Dermis blood vessel endothelial cell (primary cell): ENCODE results near the gene BRCA2. TPM values are rescaled to one million over a fixed set of nuclear protein-coding genes. Genes with fewer than 3 reads are reported as not detected.
A peak's percentile ranks its signal among the peaks of the same experiment; 100 is the strongest.

Experiments
- DNase-seq: peaks from one replicate; pipeline ENCODE4 v3.0.0; 2010
- total RNA-seq: library from RNA; depleted of rRNA; stranded (reverse); fragments of >200 nt; gene quantifications from 2 replicates; pipeline ENCODE4 v1.2.3, GENCODE V29; 2014

Gene BRCA2
- total RNA-seq, 1 donor from 2014 or later = 4.6 TPM

GRCh38 chr13:32390484-32390883 is 75.2 kb downstream of the BRCA2 start:
- no peak for DNase-seq

- DNase-seq = no peak
Observed at GRCh38 chr13:32391101-32391619, 75.9 kb downstream of the BRCA2 start.

DNA sequence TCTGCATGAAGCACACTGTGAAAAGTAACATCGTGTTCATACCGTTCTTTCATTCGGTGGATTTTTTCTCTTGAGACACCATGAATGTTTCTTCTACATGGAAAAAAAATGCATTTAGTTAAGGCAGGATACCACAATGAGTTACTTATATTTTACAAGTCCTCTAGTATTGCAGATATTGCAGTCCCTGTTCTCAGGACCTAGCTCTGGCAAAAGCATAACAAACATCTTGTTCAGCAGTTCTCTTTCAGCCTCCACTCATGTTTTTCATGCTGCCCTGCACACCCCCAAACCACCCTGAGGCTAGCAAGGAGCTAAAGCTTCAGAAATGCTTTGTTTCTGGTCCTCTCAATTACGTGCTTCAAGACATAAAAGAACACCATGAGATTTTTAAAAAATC is 87.8 kb downstream of the BRCA2 start:
- no peak for DNase-seq

DNA sequence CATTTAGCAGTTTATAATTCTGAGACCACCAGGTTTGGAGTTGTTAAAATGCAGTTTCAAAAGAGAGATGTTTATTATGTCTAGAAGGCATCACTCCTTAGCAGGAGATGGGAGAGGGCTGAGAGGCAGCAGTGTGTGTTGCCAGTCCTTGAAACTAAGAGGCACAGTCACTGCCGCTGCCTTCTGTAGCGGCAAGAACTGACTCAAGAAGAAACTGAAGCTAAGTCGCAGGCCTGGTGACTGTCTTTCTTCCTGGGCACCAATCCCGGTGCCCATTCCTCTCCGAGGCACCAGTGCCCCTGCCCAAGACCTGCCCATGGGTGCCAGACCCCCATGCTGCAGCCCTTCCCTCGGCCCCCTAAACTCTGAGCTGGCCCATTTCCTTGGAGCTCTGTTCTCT is 92.5 kb downstream of the BRCA2 start:
- no peak for DNase-seq

DNA sequence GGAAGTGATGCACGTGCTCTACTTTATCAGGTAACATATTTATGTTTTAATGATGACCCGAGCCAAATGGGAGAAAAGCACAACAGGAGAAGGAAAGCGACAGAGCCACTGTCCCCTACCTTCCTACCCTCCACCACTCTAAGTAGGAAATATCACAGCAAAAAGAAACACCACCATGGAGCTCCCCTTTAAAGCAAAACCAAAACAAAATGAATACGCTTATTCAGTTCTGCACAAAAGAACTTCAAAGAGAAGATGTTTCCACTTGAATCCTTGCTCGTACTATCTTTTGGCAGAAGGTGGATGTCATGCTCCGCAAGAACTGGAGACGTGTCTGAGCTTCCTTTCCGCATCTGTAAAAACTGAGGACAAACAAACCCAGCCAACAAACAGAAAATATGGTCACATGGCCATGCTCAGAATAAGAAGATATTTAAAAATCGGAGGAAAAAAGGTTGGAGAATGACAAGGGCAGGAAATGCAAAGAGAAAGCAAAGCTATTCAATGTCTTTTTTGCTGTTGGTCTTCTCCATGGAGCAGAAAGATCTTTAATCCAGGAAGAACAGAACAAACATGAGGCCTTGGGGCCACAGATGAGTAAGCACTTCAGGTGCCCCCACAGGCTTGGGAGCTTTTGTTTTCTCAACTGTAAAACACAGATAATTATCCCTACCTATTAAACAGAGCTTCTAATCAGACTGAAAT is 93.1 kb downstream of the BRCA2 start:
- DNase-seq = no peak

DNA sequence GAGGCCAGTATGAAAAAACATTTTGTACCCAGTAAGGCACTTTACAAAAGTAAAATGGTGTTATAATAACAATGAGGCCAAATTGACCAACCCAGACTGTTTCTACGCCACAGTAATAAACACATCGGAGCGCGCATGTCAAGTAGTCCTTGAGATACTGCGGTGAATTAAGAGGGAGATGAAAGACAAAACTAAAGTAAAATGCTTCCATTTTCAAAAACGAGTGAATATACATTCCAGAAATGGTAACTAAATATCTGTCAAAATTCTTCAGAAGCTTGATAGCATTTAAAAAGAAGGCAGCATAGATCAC is 93.6 kb downstream of the BRCA2 start:
- DNase-seq = no peak

- DNase-seq = no peak
Observed at GRCh38 chr13:32409561-32410421, 94.5 kb downstream of the BRCA2 start.

- no peak for DNase-seq
Observed at GRCh38 chr13:32413284-32413683, 98.0 kb downstream of the BRCA2 start.

DNA sequence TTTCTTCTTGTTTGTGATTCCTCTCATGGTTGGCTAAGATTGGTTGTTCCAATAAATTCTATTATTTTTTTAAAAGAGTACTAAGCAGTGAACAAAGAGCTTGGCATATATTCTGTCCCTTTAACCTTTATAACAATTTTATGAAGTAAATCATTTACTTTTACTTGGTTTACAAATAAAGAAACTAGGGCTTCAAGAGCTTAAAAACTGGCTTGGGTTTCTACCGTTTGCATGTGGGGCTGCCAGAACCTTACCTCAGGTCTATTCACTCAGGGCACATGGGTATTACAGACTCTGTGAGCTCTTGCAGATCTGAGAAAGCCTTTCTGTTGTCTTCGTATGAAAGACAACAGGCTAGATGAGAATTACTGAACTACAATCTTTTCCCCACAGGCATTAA is 99.3 kb downstream of the BRCA2 start:
- DNase-seq = no peak

DNA sequence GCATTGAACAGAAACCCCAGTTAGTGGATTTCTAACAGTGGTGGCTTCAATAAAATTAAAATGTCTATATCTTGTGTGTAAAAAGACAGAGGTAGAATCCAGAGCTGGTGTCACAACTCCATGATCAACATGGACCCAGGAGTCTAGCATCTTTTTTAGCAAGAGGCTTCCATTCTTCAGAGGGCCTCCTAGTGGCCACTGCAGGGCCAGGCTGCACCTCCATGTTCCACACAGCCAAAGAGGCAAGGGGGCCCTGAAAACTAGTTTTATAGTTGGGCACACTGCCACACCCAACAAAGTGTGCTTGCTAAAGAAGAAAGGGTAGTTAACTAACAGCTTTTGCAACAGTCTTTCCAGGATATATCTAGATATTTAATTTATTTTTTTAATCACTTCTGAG is 99.7 kb downstream of the BRCA2 start:
- DNase-seq = peak; percentile 32

- no peak for DNase-seq
Observed at GRCh38 chr13:32417995-32418394, 102.7 kb downstream of the BRCA2 start.

GRCh38 chr13:32419862-32420261 is 104.6 kb downstream of the BRCA2 start:
- DNase-seq = no peak

- DNase-seq = no peak
Observed at GRCh38 chr13:32423592-32423991, 108.3 kb downstream of the BRCA2 start.

DNA sequence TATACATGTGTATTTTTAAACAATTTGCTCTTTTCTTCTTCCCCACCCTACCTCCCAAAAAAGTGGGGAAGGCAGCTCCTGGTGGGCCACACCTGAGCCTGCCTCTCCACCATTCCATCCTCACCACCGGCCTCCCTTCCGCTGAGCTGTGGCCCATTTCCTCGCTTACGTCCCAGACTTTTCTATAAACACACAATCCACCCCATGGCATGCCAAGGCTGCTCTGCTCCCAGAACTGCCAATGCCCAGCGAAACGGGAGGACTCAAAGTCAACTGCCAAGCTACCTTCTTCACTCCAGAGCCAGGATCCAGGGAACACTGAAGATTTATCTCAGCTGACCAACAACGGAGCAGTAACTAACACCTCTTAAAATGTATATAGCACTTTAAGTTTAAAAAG is 109.8 kb downstream of the BRCA2 start:
- no peak for DNase-seq

DNA sequence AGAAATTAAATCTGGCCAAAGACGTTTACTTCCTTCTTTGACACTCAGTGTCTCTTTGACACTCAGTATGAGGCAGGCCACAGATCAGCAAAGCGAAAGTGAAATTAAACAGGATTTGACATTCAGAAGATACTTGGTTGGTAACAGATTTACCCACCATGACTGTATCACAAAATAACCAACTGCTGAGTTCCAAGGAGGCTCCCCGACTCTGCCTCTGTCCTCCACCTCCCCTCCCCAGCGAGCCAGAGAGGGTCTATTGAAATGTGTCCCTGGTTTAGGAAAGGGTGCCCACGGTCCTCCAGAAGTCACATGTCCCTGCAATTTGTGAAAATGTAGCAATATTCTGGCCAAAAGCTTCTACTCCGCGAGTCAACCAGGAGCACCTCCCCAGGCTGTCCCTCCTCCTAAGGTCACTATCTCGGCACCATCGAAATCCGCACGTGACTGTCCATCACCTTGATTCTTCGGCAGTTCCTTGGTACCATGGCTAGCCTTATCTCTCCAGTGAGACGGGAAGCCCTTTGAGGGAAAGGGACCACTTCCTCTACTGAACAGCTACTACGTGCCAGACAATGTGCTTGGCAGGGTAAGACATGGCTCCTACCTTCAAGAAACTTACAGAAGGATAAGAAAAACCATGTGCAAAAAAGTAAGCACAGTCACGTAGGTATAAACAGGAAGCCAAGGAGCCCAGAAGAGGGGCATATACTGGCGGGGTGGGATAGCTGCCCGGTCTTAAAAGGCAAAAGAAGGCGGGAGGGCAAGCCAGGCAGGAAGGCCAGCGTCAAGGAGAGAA is 111.1 kb downstream of the BRCA2 start:
- peak; percentile 11 for DNase-seq

- DNase-seq = peak; percentile 36
Observed at GRCh38 chr13:32426990-32427851, 111.9 kb downstream of the BRCA2 start.

GRCh38 chr13:32427852-32428580 is 112.7 kb downstream of the BRCA2 start, which contains the start of gene N4BP2L1:
Gene N4BP2L1, minus strand, starts transcription at chr13:32428130. Its CDS starts 48 bp downstream, at chr13:32428082.
- peak; percentile 63 for DNase-seq

DNA sequence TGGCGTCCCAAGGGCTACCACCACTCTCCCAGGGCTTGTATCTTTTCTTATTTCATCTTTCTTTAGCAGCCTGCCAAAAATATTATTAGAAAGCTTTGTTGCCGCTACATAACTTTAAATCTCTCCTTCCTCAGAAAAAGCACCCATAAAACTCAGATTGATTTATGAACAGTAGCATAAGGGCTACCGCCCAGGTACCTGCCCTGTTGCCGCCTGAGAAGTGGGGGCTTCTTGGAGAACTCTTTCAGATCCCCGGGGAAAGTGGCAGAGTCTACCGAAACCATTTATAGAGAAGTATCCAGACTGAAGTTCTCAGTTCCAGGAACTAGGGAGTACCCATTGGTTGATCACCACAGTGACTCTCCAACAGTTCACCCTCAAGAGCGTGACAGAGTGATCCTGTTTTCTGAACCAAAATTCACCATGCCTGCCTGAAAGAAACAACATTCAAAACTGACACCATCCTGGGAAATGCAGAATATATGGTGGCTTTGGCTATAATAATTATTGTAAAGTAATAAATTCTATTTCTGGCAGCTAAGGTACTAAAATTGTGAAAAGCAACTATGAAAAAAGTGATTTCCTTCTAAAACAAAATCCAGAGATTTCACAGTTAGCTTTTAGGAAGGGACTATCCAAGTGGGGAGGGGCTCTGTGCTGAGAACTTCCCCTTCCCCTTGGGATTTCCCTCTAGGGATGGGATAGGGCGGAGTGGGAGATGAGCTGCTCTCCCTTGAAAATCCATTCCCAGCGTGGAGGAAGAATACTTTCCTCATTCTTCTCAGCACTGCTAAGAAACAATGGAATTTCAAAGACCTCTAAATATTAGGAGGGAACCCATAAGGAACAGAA is 113.5 kb downstream of the BRCA2 start:
- no peak for DNase-seq

- no peak for DNase-seq
Observed at GRCh38 chr13:32429433-32429909, 114.2 kb downstream of the BRCA2 start.
